Activated naive CD4-positive, alpha-beta T cell treated with anti-CD3 and anti-CD28 coated beads for 36 hours (primary cell): ENCODE data around the gene DLG1. TPM values are rescaled to one million over a fixed set of nuclear protein-coding genes. Genes with fewer than 3 reads are reported as not detected.

Experiments used
- CTCF ChIA-PET: fragments of 350-600 bp; sonication (Branson Sonifier 250); formaldehyde crosslinking; loops from one replicate; lab custom pipeline; 2021; ENCODE audit warnings: antibody characterized with exemption; lab: Charles Lee
- DNase-seq: peaks from one replicate; pipeline ENCODE4 v3.0.0-alpha.2; 2020
- H3K27ac Mint-ChIP-seq: one replicate; pipeline ENCODE4 v1.8.0; 2021; ENCODE audit warnings: mild to moderate bottlenecking, mixed read lengths
- H3K27me3 Mint-ChIP-seq: one replicate; pipeline ENCODE4 v1.8.0; 2021; ENCODE audit warnings: low read depth, mixed read lengths
- H3K36me3 Mint-ChIP-seq: one replicate; pipeline ENCODE4 v1.8.0; 2021; ENCODE audit warnings: low read depth, mixed read lengths
- H3K4me1 Mint-ChIP-seq: one replicate; pipeline ENCODE4 v1.8.0; 2021; ENCODE audit warnings: low read depth, mixed read lengths
- H3K4me3 Mint-ChIP-seq: one replicate; pipeline ENCODE4 v1.8.0; 2021; ENCODE audit warnings: mild to moderate bottlenecking, moderate library complexity, mixed read lengths
- H3K9me3 Mint-ChIP-seq: one replicate; pipeline ENCODE4 v1.8.0; 2021; ENCODE audit warnings: mixed read lengths
- intact Hi-C: fragments of 100-400 bp; cut with micrococcal nuclease; formaldehyde crosslinking; loops from one replicate; pipeline ENCODE4 v1.15.1; 2023
- total RNA-seq, 2 experiments: library from RNA; stranded (reverse); gene quantifications; one replicate each; pipeline ENCODE4 v1.2.3, GENCODE V29; 2021

Gene DLG1
- total RNA-seq, 2 experiments from 2014 or later: 51.9 to 55.2 TPM

DNA sequence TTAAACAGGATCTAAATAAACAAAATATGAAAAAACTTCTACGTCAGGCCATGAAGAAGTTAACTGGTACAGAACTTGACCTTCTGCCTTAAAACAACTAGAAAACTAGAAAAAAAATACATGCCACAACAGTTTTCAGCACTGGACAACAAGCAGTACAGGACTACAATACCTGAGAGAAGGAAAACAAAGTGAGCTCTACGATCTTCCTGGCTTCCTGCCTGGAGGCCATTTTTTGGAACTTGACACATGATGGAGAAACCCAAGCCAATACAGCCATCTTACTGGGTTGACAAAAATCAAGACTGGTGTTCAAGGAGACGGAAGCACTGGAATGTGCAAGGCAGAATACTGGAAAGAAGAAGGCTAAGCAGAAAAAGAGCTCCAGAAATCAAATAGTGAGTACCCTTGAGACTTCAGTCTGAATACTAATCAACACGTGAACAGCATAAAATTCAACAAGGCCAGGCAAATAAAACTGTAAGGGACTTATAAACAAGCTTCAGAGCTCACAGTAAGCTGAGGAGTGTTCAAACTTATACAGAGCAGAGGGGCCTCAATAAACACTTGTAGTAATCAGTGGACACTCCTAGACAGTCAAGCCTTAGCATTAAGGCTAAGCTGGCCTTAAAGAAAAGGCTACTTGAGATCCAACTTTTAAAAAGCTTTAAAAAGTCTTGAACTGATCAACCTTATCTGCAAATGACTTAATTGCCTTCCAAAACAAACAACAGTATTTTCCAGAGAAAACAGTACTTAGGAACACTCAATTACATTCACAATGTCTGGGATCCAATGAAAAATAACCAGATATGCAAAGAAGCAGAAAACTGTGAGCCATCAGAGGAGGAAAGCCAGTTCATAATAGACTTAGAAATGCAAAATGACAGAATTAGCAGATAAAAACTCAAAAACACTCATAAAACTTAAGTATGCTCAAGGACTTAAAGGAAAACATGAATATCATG lies 63.2 kb downstream of the DLG1 start:
- CTCF ChIA-PET: interaction anchor here (5.3 kb wide), 1 partner anchor 22 kb away, joined by 22 read pairs; no protein-coding TSS in a partner anchor
- peaks cover 5% of the 10 kb centered on the region for H3K9me3 Mint-ChIP-seq
- H3K36me3 Mint-ChIP-seq: peaks cover 23% of the 10 kb centered on the region
- no peak overlapping the region for H3K4me3 Mint-ChIP-seq
- H3K4me1 Mint-ChIP-seq: peaks cover 45% of the 10 kb centered on the region
- no peak overlapping the region for H3K27ac Mint-ChIP-seq
- no peak for DNase-seq
- intact Hi-C loops: no loop called here
- no peaks in the 10 kb centered on the region for H3K27me3 Mint-ChIP-seq

DNA sequence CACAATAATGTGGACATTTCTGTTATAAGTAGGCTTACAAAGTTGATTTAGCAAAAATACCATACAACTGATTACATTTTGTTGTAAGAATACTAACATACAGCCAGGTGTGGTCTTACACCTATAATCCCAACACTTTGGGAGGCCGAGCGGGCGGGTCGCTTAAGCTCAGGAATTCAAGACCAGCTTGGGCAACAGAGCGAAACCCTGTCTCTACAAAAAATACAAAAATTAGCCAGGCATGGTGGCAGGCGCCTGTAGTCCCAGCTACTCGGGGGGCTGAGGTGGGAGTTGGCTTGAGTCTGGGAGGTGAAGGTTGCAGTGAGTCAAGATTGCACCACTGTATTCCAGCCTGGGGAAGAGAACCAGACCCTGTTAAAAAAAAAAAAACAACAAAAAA lies 67.1 kb downstream of the DLG1 start:
- Mint-ChIP-seq H3K4me1 (peaks cover 35% of the 10 kb centered on the region), H3K4me3 (no peak overlapping the region), H3K36me3 (peaks cover 16% of the 10 kb centered on the region), H3K9me3 (peaks cover 3% of the 10 kb centered on the region), H3K27ac (no peak overlapping the region), H3K27me3 (no peaks in the 10 kb centered on the region)
- no peak for DNase-seq
- CTCF ChIA-PET: interaction anchor here (1.5 kb wide), 1 partner anchor 12 kb away, joined by 3 read pairs; no protein-coding TSS in a partner anchor
- intact Hi-C loops: no loop called here

DNA sequence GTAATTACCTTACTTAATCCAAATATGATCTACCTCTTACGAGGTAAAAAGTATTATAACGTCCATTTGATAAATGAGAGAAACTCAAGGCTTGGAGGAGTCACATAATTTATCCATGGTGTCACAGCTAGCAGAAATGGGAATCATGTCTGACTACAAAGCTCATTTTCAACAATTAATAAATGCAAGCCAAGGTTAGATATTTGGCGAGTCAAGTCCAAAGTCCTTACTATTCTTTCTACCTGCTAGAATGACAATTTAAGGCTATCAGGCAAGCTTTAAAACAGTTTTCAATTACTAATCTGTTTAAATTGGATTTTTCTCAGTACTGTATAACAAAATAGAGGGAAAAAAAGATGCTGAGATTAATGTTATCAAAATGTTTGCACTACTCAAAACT lies 68.6 kb downstream of the DLG1 start:
- H3K27ac Mint-ChIP-seq: no peak overlapping the region
- CTCF ChIA-PET: interaction anchor here (1.1 to 1.5 kb wide), 3 partner anchors 13 to 28 kb away, joined by 3 to 4 read pairs (median 4); no protein-coding TSS in a partner anchor
- peaks cover 3% of the 10 kb centered on the region for H3K36me3 Mint-ChIP-seq
- intact Hi-C loops: no loop called here
- H3K9me3 Mint-ChIP-seq: no peaks in the 10 kb centered on the region
- H3K4me1 Mint-ChIP-seq: peaks cover 37% of the 10 kb centered on the region
- H3K27me3 Mint-ChIP-seq: no peaks in the 10 kb centered on the region
- no peak for DNase-seq
- no peak overlapping the region for H3K4me3 Mint-ChIP-seq

DNA sequence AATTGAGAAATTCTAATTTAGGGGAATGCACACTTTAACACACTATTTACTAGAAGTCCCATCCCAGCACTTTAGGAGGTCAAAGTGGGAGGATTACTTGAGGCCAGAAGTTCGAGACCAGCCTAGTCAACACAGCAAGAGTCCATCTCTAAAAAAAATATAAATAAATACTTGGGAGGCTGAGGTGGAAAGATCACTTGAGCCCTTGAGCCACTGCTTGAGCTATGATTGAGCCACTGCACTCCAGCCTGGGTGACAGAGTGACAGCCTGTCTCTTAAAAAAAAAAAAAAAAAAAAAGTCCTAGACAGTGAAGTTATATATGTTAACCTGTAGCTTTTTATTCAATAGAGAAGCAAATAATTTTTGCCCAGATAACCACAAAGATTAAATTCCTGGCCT lies 69.2 kb downstream of the DLG1 start:
- DNase-seq: no peak
- Mint-ChIP-seq H3K27ac (no peak overlapping the region), H3K9me3 (no peaks in the 10 kb centered on the region), H3K4me1 (peaks cover 35% of the 10 kb centered on the region), H3K27me3 (no peaks in the 10 kb centered on the region), H3K36me3 (no peaks in the 10 kb centered on the region), H3K4me3 (no peak overlapping the region)
- CTCF ChIA-PET: interaction anchor here (1.1 to 1.3 kb wide), 2 partner anchors 27 to 29 kb away, joined by 4 read pairs; no protein-coding TSS in a partner anchor
- intact Hi-C loops: no loop called here

DNA sequence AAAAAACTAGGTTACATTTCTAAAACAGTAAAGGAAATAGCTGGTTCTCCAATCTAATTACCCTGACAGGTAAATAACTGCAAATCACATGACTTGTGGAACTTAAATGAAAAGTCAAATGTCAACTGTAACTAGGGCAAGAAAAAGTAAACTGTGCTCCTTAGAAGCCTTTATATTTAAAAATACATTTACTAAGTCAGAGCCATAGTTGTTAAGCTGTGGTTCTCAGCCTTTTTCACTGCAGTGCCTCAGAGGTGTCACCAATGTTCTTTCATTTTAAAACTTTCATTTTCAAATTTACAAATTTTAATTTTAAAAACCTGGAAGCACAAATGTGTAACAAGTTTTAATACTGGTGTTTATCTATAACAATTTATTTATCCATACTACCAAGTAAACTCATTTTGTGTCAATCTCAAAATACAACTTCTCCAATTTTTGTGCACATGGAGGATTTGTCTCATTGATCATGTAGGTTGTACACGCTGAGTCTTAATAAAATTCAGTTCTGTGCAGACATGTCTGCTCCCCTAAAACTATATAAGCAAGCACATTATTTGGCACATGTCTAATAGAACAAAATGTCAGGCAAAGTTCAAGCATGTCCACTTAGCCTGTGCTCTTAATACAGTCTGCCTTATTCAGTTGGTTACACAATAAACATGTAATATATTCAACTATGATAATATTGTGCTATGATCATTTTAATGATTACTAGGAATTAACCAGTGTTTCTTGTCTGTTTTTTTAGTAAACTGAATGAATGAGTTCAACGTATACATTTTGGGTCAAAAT lies 70.4 kb downstream of the DLG1 start:
- no peak overlapping the region for H3K4me3 Mint-ChIP-seq
- DNase-seq: no peak
- H3K27ac Mint-ChIP-seq: no peak overlapping the region
- peaks cover 37% of the 10 kb centered on the region for H3K4me1 Mint-ChIP-seq
- intact Hi-C loops: no loop called here
- no peaks in the 10 kb centered on the region for H3K27me3 Mint-ChIP-seq
- no peaks in the 10 kb centered on the region for H3K9me3 Mint-ChIP-seq
- CTCF ChIA-PET: interaction anchor here (0.6 to 1.5 kb wide), 3 partner anchors 11 to 178 kb away, joined by 3 read pairs; no protein-coding TSS in a partner anchor
- H3K36me3 Mint-ChIP-seq: no peaks in the 10 kb centered on the region

DNA sequence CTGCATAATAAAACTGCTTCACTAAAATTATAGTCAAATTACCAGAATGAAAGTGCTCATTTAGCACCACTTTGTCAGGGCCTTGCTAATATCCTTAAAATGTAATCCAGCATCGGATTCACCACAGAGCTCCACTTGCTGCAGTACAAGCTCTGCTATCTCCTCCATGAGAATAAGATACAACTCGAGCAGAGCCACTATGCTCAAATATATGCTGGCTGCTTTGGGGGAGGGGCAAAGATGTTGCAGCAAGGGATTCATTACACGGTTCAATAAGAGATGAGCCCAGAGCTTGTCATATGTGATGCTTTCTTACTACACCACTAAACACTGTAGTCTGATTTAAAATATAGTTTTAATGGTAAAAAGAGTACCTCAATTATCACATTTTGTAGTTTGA lies 72.2 kb downstream of the DLG1 start:
- peaks cover 38% of the 10 kb centered on the region for H3K4me1 Mint-ChIP-seq
- no peak for DNase-seq
- H3K4me3 Mint-ChIP-seq: no peak overlapping the region
- H3K36me3 Mint-ChIP-seq: no peaks in the 10 kb centered on the region
- H3K27ac Mint-ChIP-seq: no peak overlapping the region
- no peaks in the 10 kb centered on the region for H3K27me3 Mint-ChIP-seq
- H3K9me3 Mint-ChIP-seq: no peaks in the 10 kb centered on the region
- intact Hi-C loops: no loop called here
- CTCF ChIA-PET: interaction anchor here (1.1 to 2.4 kb wide), 3 partner anchors 11 to 275 kb away, joined by 3 to 18 read pairs (median 4); no protein-coding TSS in a partner anchor

DNA sequence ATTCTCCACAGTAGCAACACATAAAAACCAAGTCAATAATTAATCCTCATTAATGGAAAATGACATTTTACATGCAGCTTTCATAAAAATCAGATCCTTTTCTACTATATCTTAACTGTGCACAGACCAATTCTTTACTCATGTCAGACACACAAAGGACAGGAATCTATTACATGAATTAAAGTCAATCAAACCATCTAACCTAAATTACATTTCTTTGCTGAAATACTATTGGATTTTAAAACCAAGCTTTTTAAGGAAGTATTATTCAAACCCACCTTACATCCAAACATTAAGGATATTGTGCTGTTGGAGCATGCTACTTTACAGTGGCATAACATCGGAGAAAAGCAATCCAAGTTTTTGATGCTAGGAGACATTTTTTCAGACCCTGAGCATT lies 72.8 kb downstream of the DLG1 start:
- H3K4me3 Mint-ChIP-seq: no peak overlapping the region
- H3K27ac Mint-ChIP-seq: no peak overlapping the region
- no peak for DNase-seq
- CTCF ChIA-PET: interaction anchor here (1.1 to 2.4 kb wide), 6 partner anchors 11 to 276 kb away, joined by 3 to 18 read pairs (median 3); no protein-coding TSS in a partner anchor
- intact Hi-C loops: no loop called here
- H3K9me3 Mint-ChIP-seq: no peaks in the 10 kb centered on the region
- H3K36me3 Mint-ChIP-seq: no peaks in the 10 kb centered on the region
- no peaks in the 10 kb centered on the region for H3K27me3 Mint-ChIP-seq
- peaks cover 38% of the 10 kb centered on the region for H3K4me1 Mint-ChIP-seq

DNA sequence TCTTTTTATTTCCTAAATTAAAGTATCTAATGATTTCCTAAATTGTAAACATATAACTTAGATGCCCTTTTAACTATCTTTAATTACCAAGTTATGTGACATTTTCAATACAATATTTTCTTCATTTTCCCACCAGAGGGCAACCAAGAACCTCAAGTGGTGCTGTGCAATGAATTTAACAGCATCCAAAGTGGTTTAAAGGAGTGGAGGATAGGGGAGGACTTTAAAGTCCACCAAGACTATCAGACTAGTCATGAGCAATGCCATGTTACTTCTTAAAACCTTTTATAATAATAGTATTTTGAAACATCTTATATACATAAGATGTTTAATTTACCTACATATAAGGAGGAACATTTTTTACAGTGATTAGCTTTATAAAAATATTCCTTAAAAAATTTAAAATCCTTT lies 74.4 kb downstream of the DLG1 start:
- DNase-seq: no peak
- no peak overlapping the region for H3K27ac Mint-ChIP-seq
- CTCF ChIA-PET: interaction anchor here (0.9 to 4.5 kb wide), 9 partner anchors 16 to 287 kb away, joined by 3 to 24 read pairs (median 3); no protein-coding TSS in a partner anchor
- no peak overlapping the region for H3K4me3 Mint-ChIP-seq
- intact Hi-C loops: loop anchor here (1.0 kb wide), 2 partner anchors 230 to 278 kb away; no protein-coding TSS in a partner anchor
- no peaks in the 10 kb centered on the region for H3K9me3 Mint-ChIP-seq
- H3K4me1 Mint-ChIP-seq: peaks cover 37% of the 10 kb centered on the region
- H3K36me3 Mint-ChIP-seq: no peaks in the 10 kb centered on the region
- H3K27me3 Mint-ChIP-seq: no peaks in the 10 kb centered on the region

DNA sequence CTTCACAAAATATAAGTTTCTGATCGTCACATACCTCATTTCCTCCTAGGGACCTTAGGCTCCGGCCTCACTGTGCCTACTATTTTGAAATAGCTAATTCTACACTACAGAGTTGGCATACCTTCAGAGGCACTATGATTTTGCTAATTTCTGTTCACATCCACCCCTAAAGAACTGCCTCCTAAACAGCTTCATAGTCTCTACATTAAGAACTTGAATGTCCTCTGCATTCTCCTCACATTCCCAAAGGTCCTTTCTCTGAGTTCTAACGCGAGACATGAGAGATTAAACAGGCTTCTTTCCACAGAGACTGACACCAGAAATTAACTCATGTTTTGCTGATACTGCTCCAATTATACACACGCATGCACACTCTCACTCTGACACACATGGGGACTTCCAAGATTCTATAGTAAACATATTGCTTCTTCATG lies 75.5 kb downstream of the DLG1 start:
- intact Hi-C loops: no loop called here
- CTCF ChIA-PET: interaction anchor here (1.3 to 4.5 kb wide), 4 partner anchors 34 to 279 kb away, joined by 5 to 24 read pairs (median 8); no protein-coding TSS in a partner anchor
- Mint-ChIP-seq H3K4me3 (no peak overlapping the region), H3K36me3 (no peaks in the 10 kb centered on the region), H3K9me3 (no peaks in the 10 kb centered on the region), H3K27ac (no peak overlapping the region), H3K27me3 (no peaks in the 10 kb centered on the region), H3K4me1 (peaks cover 27% of the 10 kb centered on the region)
- no peak for DNase-seq

DNA sequence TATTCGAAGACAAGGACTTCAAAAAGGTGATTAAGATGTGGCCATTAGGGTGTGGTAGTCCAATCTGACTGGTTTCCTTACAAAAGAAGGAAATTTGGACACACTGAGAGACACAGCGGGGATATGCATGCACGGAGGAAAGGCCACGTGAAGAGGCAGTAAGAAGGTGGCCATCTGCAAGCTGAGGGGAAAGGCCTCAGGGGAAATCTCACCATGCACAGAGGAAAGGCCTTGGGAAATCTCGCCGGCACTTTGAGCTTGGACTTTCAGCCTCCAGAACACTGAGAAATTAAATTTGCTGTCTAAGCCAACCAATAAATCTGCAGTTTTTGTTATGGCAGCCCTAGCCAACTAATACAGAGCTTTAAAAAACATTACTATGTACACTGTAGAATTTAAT lies 78.8 kb downstream of the DLG1 start:
- peaks cover 28% of the 10 kb centered on the region for H3K4me1 Mint-ChIP-seq

DNA sequence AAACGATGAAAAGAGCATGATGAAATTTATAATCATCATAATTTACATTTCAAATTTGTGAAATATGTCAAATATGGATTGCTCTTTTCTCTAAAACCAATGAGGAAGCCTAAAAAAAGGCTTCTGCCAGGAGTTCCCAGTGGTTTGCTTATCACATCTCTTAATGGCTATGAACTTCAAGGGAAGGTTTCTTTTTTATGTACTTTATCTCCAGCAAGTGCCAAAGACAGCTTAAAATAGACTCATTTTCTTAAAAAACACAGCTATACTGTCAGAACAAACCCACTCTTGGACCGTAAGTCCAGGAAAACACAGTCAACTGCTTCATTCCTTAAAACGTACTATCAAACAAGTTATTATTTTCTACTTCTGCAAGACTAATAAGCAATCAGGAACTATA lies 80.2 kb downstream of the DLG1 start:
- H3K4me1 Mint-ChIP-seq: peaks cover 30% of the 10 kb centered on the region
- no peak for DNase-seq
- H3K27me3 Mint-ChIP-seq: no peaks in the 10 kb centered on the region
- intact Hi-C loops: no loop called here
- no peak overlapping the region for H3K27ac Mint-ChIP-seq
- no peaks in the 10 kb centered on the region for H3K36me3 Mint-ChIP-seq
- no peak overlapping the region for H3K4me3 Mint-ChIP-seq
- CTCF ChIA-PET: no interaction called here
- H3K9me3 Mint-ChIP-seq: no peaks in the 10 kb centered on the region

More for the DNA sequence above, 78.8 kb downstream of the DLG1 start:
- intact Hi-C loops: no loop called here
- CTCF ChIA-PET: no interaction called here
- Mint-ChIP-seq H3K36me3 (no peaks in the 10 kb centered on the region), H3K27me3 (no peaks in the 10 kb centered on the region), H3K9me3 (no peaks in the 10 kb centered on the region), H3K4me3 (no peak overlapping the region), H3K27ac (no peak overlapping the region)
- no peak for DNase-seq

DNA sequence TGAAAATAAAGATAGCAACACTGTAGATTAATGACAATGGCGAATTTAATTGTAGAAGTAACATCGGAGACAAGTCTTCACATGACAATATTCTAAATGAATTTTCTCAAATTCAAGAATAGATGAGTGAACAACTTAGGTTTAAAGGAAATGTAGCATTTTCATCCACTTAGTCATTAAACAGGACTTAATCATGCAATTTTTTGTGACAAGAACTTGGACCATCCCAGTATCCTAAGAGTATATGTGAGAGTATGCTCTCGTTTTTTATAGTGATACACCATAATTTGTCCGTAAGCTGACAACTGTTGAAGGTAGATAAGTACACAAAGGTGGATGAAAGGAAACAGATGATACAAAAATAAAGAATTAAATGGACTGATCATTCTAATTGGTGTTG lies 81.5 kb downstream of the DLG1 start:
- H3K27me3 Mint-ChIP-seq: no peaks in the 10 kb centered on the region

More for the DNA sequence above, 81.5 kb downstream of the DLG1 start:
- no peak for DNase-seq
- no peak overlapping the region for H3K27ac Mint-ChIP-seq
- intact Hi-C loops: no loop called here
- no peaks in the 10 kb centered on the region for H3K9me3 Mint-ChIP-seq
- peaks cover 23% of the 10 kb centered on the region for H3K4me1 Mint-ChIP-seq
- CTCF ChIA-PET: interaction anchor here (0.9 to 1.0 kb wide), 2 partner anchors 10 to 30 kb away, joined by 3 read pairs; no protein-coding TSS in a partner anchor
- peaks cover 3% of the 10 kb centered on the region for H3K36me3 Mint-ChIP-seq
- H3K4me3 Mint-ChIP-seq: no peak overlapping the region
